Right ventricle myocardium inferior (tissue), 1 donor: Measurements from ENCODE around the gene ZDHHC8. TPM values are rescaled to one million over a fixed set of nuclear protein-coding genes. Genes with fewer than 3 reads are reported as not detected.

Experiments used
- ATAC-seq: fragments of 200-7000 bp; cut with Tn5 transposase; one replicate; pipeline ENCODE4 v1.9.1; 2020; ENCODE audit warnings: mild to moderate bottlenecking, moderate library complexity
- DNase-seq: peaks from one replicate; pipeline ENCODE4 v3.0.0; 2021; ENCODE audit errors: missing footprints
- intact Hi-C: fragments of 100-400 bp; cut with DNase I; formaldehyde crosslinking; loops from one replicate; pipeline ENCODE4 v1.11.0; 2022
- microRNA-seq: library from miRNA; unstranded; fragments of <30 nt; microRNA quantifications from one replicate; pipeline ENCODE4 v1.2.0, GENCODE V29; 2020
- total RNA-seq: library from RNA; stranded (reverse); fragmentation: NEBNext Ultra II Directional; extraction: Animal tissue kit (Norgen Biotek cat#: 25700); gene quantifications from one replicate; pipeline ENCODE4 v1.2.1, GENCODE V29; 2021
- donor health status: DM: no; HTN: yes; CAD: no; lungs with severe emphysema.

The ZDHHC8 gene
- total RNA-seq, 1 donor from 2014 or later = 44.4 TPM

- intact Hi-C loops = no loop called here
- DNase-seq (no peak), ATAC-seq (no peak)
Measured at GRCh38 chr22:20193761-20194494, 62.3 kb downstream of the ZDHHC8 start.

- ATAC-seq = no peak
- intact Hi-C loops = no loop called here
Measured at GRCh38 chr22:20194681-20195593, 63.3 kb downstream of the ZDHHC8 start.

GRCh38 chr22:20196094-20196842 is 64.7 kb downstream of the ZDHHC8 start:
- intact Hi-C loops = no loop called here
- no peak for ATAC-seq
- no peak for DNase-seq

More at GRCh38 chr22:20194681-20195593, 63.3 kb downstream of the ZDHHC8 start:
- DNase-seq = no peak

Small RNA genes lying within 50 kb of the gene (microRNA-seq; reads per million reads assigned to microRNA genes)
- gene MIR6816 = not detected

Other genes starting within 250 kb of the ZDHHC8 start
- gene COMT, start 190.0 kb upstream of the ZDHHC8 start, total RNA-seq = 104 TPM
- 40.9 TPM for gene TXNRD2, start 190.0 kb upstream of the ZDHHC8 start, total RNA-seq
- gene ARVCF, start 115.0 kb upstream of the ZDHHC8 start, total RNA-seq = 30.5 TPM
- 54.6 TPM for gene TANGO2, start 110.7 kb upstream of the ZDHHC8 start, total RNA-seq
- gene DGCR8, start 51.6 kb upstream of the ZDHHC8 start, total RNA-seq = 18.0 TPM
- gene RANBP1, start 15.7 kb upstream of the ZDHHC8 start, total RNA-seq = 42.7 TPM
- 24.5 TPM for gene TRMT2A, start 14.6 kb upstream of the ZDHHC8 start, total RNA-seq
- 0.32 TPM for gene CCDC188, start 19.3 kb downstream of the ZDHHC8 start, total RNA-seq
- gene RTN4R, start 136.5 kb downstream of the ZDHHC8 start, total RNA-seq = 1.2 TPM
- 44.2 TPM for gene DGCR6L, start 188.3 kb downstream of the ZDHHC8 start, total RNA-seq